Right renal cortex interstitium (tissue), 3 donors: ENCODE results near the gene C1orf52. TPM values are rescaled to one million over a fixed set of nuclear protein-coding genes. Genes with fewer than 3 reads are reported as not detected.
A peak's percentile ranks its signal among the peaks of the same experiment; 100 is the strongest.

Experiments used
- DNase-seq, 3 donors: peaks; one replicate each; pipeline ENCODE4 v3.0.0-alpha.2; 2013; ENCODE audit warnings: low read depth in 3 of 3, low spot score in 2 of 3
- polyA plus RNA-seq, 3 donors: library from polyadenylated mRNA; unstranded; fragments of 120-200 nt; gene quantifications; one replicate each; pipeline ENCODE4 v1.2.1, GENCODE V29; 2013; ENCODE audit not compliant: insufficient read length in 3 of 3

Gene C1orf52
- polyA plus RNA-seq = 10 to 100 TPM; 33.6 to 40.6 (median 37.8) TPM

- DNase-seq = peak; percentile 80 to 89 (median 88)
These were observed at the start of gene C1orf52 for GRCh38 chr1:85259118-85259911. C1orf52 (minus strand) TSS chr1:85259662; CDS start chr1:85259633, 29 bp downstream.

GRCh38 chr1:85308833-85309350 lies 49.4 kb upstream of the C1orf52 start:
- DNase-seq = no peak

GRCh38 chr1:85307987-85308832 lies 48.7 kb upstream of the C1orf52 start:
- peak; percentile 76 to 78 (median 77) for DNase-seq

GRCh38 chr1:85306236-85306635 lies 46.8 kb upstream of the C1orf52 start:
- DNase-seq = no peak

- DNase-seq = no peak
These were observed 44.1 kb upstream of the C1orf52 start for GRCh38 chr1:85303440-85304162.

GRCh38 chr1:85300140-85300539 lies 40.7 kb upstream of the C1orf52 start:
- no peak for DNase-seq

GRCh38 chr1:85297855-85298629 lies 38.6 kb upstream of the C1orf52 start:
- DNase-seq = peak; percentile 56 to 74 (median 69)

- no peak for DNase-seq
These were observed 38.0 kb upstream of the C1orf52 start for GRCh38 chr1:85297538-85297854.

- no peak for DNase-seq
These were observed 37.5 kb upstream of the C1orf52 start for GRCh38 chr1:85296980-85297379.

- no peak for DNase-seq
These were observed 36.2 kb upstream of the C1orf52 start for GRCh38 chr1:85295654-85296053.

GRCh38 chr1:85295006-85295431 lies 35.6 kb upstream of the C1orf52 start:
- DNase-seq = no peak

- DNase-seq = no peak
These were observed 31.4 kb upstream of the C1orf52 start for GRCh38 chr1:85290826-85291225.

GRCh38 chr1:85289848-85290335 lies 30.4 kb upstream of the C1orf52 start:
- no peak for DNase-seq

- no peak for DNase-seq
These were observed 29.9 kb upstream of the C1orf52 start for GRCh38 chr1:85289207-85289847.

- no peak for DNase-seq
These were observed 24.7 kb upstream of the C1orf52 start for GRCh38 chr1:85284202-85284601.

- DNase-seq = no peak
These were observed 24.2 kb upstream of the C1orf52 start for GRCh38 chr1:85283475-85284199.

- DNase-seq = no peak
These were observed 23.0 kb upstream of the C1orf52 start for GRCh38 chr1:85282424-85282823.

- DNase-seq = no peak
These were observed 21.2 kb upstream of the C1orf52 start for GRCh38 chr1:85280636-85281035.
